ENCODE measurements around the gene ITGAL.

The ITGAL gene

GRCh38 chr16:30491744-30492308, 19.3 kb downstream of the ITGAL start:
- TF ChIP-seq CTCF (IDR thresholded peaks at IDR 0.05; ENCODE audit: low read depth, low read length, missing control alignments) = no peak
- H3K4me3 ChIP-seq (replicated peaks; ENCODE audit: low read depth, low read length) = no peak overlapping the region
- peak; percentile 82 for DNase-seq (ENCODE audit: extremely low read depth, low read depth)

GRCh38 chr16:30493941-30494488, 21.5 kb downstream of the ITGAL start:
- no peak for TF ChIP-seq CTCF (IDR thresholded peaks at IDR 0.05; ENCODE audit: low read depth, low read length, missing control alignments)
- no peak for DNase-seq (ENCODE audit: extremely low read depth, low read depth)

GRCh38 chr16:30494709-30495108, 22.2 kb downstream of the ITGAL start:
- no peak for TF ChIP-seq CTCF (IDR thresholded peaks at IDR 0.05; ENCODE audit: low read depth, low read length, missing control alignments)
- DNase-seq (ENCODE audit: extremely low read depth, low read depth) = no peak
- no peak overlapping the region for H3K4me3 ChIP-seq (replicated peaks; ENCODE audit: low read depth, low read length)

More at GRCh38 chr16:30493941-30494488, 21.5 kb downstream of the ITGAL start:
- no peak overlapping the region for H3K4me3 ChIP-seq (replicated peaks; ENCODE audit: low read depth, low read length)

GRCh38 chr16:30499284-30499683, 26.7 kb downstream of the ITGAL start:
- no peak for TF ChIP-seq CTCF (IDR thresholded peaks at IDR 0.05; ENCODE audit: low read depth, low read length, missing control alignments)
- no peak overlapping the region for H3K4me3 ChIP-seq (replicated peaks; ENCODE audit: low read depth, low read length)
- no peak for DNase-seq (ENCODE audit: extremely low read depth, low read depth)

DNA sequence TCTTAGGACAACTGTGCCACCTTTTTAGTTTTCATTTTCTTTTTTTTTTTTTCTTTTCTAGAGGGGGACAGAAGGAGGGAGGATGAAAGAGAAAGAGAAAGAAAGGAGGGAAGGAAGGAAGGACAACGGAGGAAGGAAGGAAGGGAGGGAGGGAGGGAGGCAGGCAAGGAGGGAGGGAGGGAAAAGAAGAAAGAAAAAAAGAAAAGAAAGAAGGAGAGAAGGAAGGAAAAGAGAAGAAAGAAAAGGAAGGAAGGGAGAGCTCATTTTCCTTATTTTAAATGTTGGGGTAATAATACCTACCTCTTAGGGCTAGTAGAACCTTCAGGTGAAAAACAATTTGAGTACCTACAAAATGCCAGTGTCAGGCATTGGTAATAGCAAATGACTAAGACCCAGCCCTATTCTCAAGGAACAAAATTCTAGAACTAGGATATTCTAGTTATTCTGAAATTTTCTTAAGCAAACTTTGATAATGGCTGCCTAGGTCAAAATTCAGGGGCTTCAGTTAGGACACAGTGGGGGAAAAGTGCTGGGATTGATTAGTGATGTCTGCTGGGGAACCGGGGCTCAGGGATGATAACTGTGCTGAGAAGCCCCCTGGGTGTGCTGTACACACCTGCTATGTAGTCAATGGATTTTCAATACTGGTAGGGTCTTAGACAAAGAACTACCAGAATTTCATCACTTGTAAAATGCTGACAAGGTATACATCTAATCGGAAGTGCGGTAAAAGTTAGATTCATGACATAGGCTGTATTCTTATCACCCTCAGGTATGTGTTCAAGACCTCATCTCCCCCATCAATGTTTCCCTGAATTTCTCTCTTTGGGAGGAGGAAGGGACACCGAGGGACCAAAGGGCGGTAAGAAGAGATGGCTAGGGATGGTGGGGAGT, 31.1 kb downstream of the ITGAL start:
- DNase-seq (ENCODE audit: extremely low read depth, low read depth) = no peak
- H3K4me3 ChIP-seq (replicated peaks; ENCODE audit: low read depth, low read length) = no peak overlapping the region
- no peak for TF ChIP-seq CTCF (IDR thresholded peaks at IDR 0.05; ENCODE audit: low read depth, low read length, missing control alignments)

DNA sequence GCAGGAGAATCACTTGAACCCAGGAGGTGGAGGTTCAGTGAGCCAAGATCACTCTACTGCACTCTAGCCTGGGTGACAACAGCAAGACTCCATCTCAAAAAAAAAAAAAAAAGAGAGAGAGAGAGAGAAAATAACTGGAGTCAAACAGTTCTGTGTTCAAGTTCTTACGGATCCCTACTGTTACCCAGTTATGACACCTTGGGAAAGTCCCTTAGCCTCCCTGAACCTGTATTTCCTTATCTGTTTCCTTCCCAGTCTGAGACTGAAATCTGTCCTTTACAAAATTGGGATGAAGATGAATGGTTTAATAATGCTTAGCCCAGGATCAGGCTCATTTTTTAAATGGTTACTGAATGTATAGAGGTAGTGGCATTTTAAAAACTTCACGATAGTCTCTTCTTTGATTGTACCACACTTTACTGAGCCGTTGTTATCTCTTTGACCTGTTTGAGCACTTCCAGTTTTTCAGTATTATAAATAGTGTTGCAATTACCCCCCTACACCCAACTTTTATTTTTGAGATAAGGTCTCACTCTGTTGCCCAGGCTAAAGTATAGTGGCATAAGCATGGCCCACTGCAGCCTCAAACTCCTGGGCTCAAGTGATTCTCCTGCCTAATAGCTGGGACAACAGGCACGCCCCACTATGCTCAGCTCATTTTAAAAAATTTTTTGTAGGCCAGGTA, 36.7 kb downstream of the ITGAL start:
- DNase-seq (ENCODE audit: extremely low read depth, low read depth) = no peak
- H3K4me3 ChIP-seq (replicated peaks; ENCODE audit: low read depth, low read length) = no peak overlapping the region
- no peak for TF ChIP-seq CTCF (IDR thresholded peaks at IDR 0.05; ENCODE audit: low read depth, low read length, missing control alignments)
